ENCODE measurements around the gene TMEM62. TPM values are rescaled to one million over a fixed set of nuclear protein-coding genes. Genes with fewer than 3 reads are reported as not detected.

Gene TMEM62
- total and polyA plus RNA-seq, 2 donors (not counting 1 experiment from before 2014, with no cell fraction given): 18.6 to 65.3 TPM

DNA sequence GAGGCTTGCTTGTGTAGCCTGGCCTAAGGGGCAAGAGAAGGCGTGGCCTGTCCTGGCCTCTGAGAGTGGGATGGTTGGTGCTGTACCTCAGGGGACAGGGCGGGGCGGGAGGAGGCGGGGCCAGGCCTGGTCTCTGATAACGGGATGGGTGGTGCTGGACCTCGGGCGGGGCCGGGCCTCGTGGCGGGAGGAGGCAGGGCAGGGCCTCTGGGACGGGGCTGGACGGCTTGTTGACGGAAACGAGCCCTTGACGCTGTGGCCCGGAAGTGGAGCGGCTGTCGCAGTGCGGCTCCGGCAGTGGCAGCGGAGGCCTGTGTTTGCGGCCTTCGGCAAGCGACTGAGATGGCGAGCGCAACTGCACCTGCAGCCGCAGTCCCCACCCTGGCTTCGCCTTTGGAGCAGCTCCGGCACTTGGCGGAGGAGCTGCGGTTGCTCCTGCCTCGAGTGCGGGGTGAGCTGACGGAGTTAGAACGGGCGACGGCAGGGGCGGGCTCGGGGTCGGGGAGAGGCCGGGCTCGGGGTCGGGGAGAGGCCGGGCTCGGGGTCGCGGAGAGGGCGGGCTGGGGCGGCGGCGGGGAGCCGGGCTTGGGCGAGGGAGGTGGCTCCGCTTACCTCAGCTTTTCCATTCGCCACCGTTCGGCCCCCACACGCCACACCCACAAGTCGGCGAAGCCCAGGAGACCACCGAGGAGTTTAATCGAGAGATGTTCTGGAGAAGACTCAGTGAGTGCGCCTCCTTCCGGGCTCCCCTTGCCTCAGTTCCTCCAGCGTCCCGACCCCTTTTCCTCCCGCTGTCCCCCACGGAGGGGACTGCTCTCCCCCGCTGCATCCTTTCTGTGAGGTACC lies 52.0 kb downstream of the TMEM62 start, which contains the start of gene CCNDBP1:
TSS of gene CCNDBP1 (plus strand) at position 247 of the 846 bp plus-strand sequence. CDS start at position 343, 96 bp downstream.
- Histone ChIP-seq H3K27me3 (replicated peaks in 1 of 4; ENCODE audit: control extremely low read depth in 1 of 4, control insufficient read depth in 3 of 4, insufficient read depth in 4 of 4, low read length in 3 of 4) (no peaks in the 10 kb centered on the region), H3K27ac (ENCODE audit: low read length in 2 of 2) (peak within 1 kb of the TSS; percentile 87 to 94), H3K36me3 (replicated peaks in 1 of 2; ENCODE audit: control extremely low read depth in 1 of 2, control insufficient read depth in 1 of 2, extremely low read depth in 1 of 2, insufficient read depth in 2 of 2, low read length in 1 of 2) (peaks cover 8 to 27% of the 10 kb centered on the region in 2 experiments), H3K4me1 (ENCODE audit: control insufficient read depth in 2 of 2, insufficient read depth in 2 of 2, low read length in 2 of 2) (peaks cover 21 to 32% of the 10 kb centered on the region in 2 donors), H3K9ac (ENCODE audit: low read length) (peak within 1 kb of the TSS; percentile 94), H3K4me2 (replicated peaks; ENCODE audit: low read depth, low read length, poor library complexity, severe bottlenecking) (peak within 1 kb of the TSS; percentile 91), H3K9me3 (ENCODE audit: control extremely low read depth in 1 of 3, control insufficient read depth in 2 of 3, insufficient read depth in 1 of 3, low read length in 2 of 3) (no peaks in the 10 kb centered on the region), H2AFZ (ENCODE audit: insufficient read depth, low read depth, low read length, poor library complexity, severe bottlenecking) (peak within 1 kb of the TSS; percentile 78), H4K20me1 (ENCODE audit: control insufficient read depth, insufficient read depth, low read length, poor library complexity, severe bottlenecking) (peaks cover 29% of the 10 kb centered on the region), H3K4me3 (ENCODE audit: control extremely low read depth in 1 of 5, extremely low read depth in 1 of 5, insufficient read depth in 1 of 5, low read depth in 2 of 5, low read length in 4 of 5) (peak within 1 kb of the TSS; percentile 43 to 94 (median 75)), H3K79me2 (ENCODE audit: control insufficient read depth, insufficient read depth, low read length) (peaks cover 39% of the 10 kb centered on the region)
- WGBS (ENCODE audit: insufficient coverage): under 1% methylated on average over 55 of the region's 69 CpGs
- Mint-ChIP-seq H3K27me3 (no peaks in the 10 kb centered on the region), H3K27ac (peak within 1 kb of the TSS; percentile 98), H3K4me1 (peaks cover 38% of the 10 kb centered on the region), H3K4me3 (peak within 1 kb of the TSS; percentile 99), H3K9me3 (ENCODE audit: insufficient read depth) (no peaks in the 10 kb centered on the region)
- POLR2A ChIA-PET: interaction anchor here (0.8 to 1.7 kb wide), 2 partner anchors 100 to 178 kb away, joined by 3 to 5 read pairs; no protein-coding TSS in a partner anchor
- ATAC-seq (ENCODE audit: low read depth): peak; percentile 93
- CTCF ChIA-PET: interaction anchor here (1.0 to 1.7 kb wide), 4 partner anchors 12 to 100 kb away, joined by 3 to 8 read pairs (median 5); no protein-coding TSS in a partner anchor
- intact Hi-C loops (cut with micrococcal nuclease): loop anchor here (1.0 to 10.0 kb wide), 6 partner anchors 19 to 448 kb away; partner anchors contain the start of genes CDAN1, MAP1A, TMEM62 and TTBK2
- DNase-seq: peak; percentile 92
- TF ChIP-seq EZH2 (IDR thresholded peaks at IDR 0.05; ENCODE audit: borderline replicate concordance, insufficient read depth, low read depth, low read length, poor library complexity, severe bottlenecking): no peak
- TF ChIP-seq, protein P1, sequence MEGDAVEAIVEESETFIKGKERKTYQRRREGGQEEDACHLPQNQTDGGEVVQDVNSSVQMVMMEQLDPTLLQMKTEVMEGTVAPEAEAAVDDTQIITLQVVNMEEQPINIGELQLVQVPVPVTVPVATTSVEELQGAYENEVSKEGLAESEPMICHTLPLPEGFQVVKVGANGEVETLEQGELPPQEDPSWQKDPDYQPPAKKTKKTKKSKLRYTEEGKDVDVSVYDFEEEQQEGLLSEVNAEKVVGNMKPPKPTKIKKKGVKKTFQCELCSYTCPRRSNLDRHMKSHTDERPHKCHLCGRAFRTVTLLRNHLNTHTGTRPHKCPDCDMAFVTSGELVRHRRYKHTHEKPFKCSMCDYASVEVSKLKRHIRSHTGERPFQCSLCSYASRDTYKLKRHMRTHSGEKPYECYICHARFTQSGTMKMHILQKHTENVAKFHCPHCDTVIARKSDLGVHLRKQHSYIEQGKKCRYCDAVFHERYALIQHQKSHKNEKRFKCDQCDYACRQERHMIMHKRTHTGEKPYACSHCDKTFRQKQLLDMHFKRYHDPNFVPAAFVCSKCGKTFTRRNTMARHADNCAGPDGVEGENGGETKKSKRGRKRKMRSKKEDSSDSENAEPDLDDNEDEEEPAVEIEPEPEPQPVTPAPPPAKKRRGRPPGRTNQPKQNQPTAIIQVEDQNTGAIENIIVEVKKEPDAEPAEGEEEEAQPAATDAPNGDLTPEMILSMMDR (IDR thresholded peaks at IDR 0.05): peak; percentile 67

All from B cell (primary cell).